NCI-H187 (cell line): ENCODE measurements around the gene CYP19A1.
A peak's percentile ranks its signal among the peaks of the same experiment; 100 is the strongest.
"Not testable (repeated sequence)": the region's sequence is repeated elsewhere in the genome, so short reads cannot be mapped to it uniquely, and the experiment has no call there.

Source experiments
- DNase-seq, 2 experiments: peaks; one replicate each; lab custom pipeline; 2025; lab: John Stamatoyannopoulos, UW

CYP19A1 gene

DNA sequence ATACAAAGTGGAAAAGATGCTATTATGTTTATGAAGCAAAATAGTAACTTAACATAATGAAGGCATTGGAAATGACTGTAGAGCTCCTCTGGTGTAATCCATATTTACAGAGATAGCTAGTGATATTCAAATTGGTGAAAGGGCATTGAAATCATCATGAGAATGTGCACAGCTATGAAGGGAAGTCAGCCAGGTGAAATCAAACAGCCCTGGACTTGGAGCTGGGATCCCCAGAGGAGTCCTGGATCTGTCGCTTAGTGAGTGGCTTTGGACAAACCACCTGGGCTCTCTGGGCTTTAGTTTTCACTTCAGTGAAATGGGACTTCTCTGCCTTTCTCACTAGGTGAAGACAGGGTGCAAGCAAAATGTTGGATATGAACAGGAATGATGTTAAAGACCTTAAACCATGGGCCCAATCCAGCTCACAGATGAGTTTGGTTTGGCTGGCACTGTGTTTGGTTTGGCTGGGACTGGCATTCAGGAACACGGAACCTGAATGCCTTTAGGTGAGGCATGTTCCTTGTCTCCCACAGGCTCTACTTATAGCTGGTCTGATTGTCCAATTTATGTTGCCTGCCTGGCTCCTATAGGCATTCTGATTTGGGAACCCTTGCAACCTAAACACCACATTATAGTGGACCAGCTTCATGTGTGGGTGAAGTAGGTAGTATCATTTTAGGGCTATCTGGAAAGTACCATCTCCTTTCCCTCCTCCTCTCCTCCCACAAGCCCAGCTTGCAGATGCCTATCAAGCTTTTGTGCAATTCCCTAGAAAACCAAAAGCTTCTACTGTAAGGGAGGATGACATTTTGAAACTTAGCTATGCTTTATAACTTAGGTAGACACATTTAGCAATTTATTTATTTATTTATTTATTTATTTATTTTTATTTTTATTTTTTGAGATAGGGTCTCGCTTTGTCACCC, 133.1 kb downstream of the CYP19A1 start:
- no peak for DNase-seq

DNA sequence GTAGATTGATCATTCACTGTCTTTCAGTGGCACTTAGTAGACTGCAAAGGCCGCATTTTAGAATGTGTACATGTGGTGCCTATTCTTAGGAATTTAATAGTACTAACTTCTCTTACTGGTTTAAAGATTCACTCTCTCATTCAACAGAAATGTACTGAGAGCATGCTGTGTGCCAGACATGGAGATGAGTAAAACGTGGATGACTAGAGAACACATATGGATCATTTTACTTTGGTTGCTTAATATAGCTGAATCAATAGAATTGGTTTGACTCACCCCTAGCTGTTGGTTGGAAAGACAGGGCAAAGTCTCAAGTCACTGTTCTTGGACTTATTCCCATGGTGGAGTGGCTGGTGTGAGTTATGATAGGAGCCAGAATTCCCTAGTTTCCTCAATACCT, 134.6 kb downstream of the CYP19A1 start:
- DNase-seq: no peak

DNA sequence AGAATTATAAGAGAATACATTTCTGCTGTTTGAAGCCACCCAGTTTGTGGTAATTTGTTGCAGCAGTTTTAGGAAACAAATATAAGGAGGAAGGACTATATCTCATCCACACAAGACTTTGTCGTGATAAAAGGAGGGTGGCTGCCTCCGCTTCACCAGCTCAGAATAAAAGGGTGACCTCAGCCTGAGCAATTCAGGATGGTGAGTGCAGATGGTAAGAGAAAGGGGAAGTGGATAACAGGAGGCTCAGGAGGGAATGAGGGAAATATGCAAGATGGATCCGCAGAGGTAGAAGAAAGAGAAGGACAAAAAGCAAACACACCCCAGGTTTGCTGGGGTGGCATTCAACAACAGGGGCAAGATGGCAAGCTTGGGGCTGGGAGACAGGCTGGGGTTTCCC, 135.6 kb downstream of the CYP19A1 start:
- DNase-seq: no peak

DNA sequence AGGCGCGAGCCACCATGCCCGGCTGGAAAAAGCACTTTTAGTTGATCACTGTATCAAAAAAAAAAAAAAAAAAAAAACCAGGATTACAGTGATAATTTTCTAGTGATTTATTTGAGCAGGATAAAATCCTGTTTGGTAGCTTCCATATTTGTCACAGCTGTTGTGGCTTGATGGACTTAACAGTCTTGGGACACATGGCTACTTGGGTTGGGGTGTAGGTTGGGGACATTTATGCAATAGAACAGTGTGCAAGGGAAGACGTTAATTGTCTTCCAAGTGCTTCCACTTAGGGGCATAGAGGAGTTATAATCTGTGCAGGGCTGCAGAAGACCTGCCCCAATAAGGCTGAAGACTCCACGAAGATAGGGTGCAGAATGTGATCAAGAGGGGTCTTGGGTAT, 136.8 kb downstream of the CYP19A1 start:
- no peak for DNase-seq

DNA sequence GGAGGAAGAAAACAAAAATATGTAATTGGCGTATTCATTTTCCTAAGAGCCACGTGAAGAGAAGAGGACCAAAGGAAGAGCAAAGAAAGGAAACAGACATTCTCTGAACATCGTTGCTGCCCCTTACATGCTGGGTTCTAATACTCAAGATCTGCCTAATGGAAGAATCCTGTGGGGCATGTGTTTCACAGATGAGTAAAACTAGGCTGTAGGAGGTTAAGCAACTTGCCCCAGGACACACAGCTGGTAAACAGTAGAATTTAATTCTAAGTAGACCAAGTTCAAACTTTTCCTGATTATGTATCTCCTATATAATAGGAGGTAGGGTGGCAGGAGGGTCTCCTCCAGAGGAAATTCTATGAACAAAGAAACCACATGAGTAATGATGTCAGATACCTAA, 137.6 kb downstream of the CYP19A1 start:
- DNase-seq: no peak

DNA sequence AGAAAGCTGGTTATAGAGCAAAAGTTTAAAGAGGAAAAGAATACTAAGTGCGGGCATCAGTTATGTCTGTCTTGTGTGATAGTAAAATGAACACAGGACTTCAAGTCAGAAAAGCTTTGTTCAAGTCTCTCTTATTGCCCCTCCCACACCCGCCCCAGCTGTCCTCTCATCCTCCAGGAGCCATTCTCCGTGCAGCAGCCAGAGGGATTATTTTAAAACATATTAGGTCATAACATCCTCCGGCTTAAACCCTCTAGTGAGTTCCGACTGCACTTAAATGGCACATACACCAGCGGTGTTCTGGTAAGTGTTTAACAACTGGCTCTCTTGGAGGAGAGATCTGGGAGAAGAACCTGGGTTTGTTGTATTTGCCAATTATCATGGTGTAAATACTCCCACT, 138.9 kb downstream of the CYP19A1 start:
- no peak for DNase-seq

DNA sequence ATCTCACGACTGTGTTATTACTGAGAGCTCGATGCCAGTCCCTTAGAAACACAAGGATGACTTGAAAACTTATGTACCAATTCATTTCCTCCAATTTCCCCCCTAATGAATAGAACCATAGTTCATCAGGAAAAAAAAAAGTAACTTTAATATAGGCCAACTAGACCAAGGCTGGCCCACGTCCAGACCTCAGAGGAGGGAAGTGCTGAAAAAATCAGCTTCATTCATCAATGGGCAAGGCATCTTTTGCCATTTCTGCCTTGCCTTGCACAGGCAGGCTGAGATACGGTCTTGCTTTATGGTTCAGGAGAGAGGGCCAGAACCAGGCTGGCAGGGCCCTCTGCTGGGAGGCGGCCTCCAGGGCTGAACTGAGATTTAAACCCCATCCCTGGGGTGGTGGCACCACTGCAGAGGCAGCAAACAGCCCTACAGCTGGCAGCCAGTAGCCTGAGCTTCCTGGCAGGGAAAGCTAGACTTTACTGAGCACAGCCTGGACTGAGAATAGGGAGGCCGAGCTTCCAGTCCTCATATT, 139.6 kb downstream of the CYP19A1 start:
- no peak for DNase-seq

DNA sequence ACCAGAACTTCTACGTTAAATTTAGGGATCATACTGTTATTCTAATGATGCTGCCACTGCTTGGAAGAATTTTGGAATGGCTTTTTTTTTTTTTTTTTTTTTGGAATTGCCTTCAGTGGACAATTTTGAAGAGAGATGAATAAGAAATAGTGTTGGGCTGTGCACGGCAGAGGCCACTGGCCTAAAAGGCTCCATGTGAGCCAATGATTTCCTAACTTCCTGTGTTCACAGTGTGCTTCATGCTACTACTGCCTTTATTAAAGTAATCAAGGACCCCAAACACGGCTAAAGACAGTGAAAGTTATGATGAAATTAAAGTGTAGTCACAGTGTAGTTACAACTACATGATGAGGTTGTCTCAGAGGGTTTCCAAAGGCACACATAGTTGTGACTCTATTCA, 142.9 kb downstream of the CYP19A1 start:
- DNase-seq: no peak

DNA sequence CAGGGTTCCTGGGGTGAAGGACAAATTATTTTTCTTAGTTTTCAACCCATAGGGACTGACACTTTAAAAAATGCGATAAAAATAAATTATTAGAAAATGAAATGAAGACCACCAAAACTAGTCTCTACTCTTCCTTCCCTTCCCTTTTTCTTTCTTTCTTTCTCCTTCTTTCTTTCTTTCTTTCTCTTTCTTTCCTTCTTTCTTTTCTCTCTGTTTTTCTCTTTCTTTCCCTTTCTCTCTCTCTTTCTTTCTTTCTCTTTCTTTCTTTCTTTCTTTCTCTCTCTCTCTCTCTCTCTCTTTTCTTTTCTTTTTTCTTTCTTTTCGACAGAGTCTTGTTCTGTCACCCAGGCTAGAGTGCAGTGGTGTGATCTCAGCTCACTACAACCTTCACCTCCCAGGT, 144.4 kb downstream of the CYP19A1 start:
- DNase-seq: no peak

DNA sequence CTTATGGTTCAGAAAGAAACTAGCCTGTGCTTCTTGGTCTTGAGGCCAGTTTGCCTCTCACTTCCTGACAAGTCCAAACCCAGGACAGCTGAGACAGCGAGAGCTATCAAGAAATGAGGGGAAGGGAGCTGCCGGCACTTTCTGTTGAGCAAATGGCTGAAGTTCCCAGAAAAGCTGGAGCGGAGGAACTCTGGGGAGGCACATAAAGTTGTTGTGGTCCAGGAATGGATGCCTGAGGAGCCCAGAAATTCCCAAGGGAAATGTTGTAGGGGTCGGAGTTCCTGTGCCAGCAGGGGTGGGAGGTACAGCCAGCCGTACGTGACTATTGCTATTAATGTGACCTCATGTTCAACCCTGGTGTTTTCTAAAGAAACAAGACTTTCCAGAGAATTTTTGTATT, 144.9 kb downstream of the CYP19A1 start:
- no peak for DNase-seq

DNA sequence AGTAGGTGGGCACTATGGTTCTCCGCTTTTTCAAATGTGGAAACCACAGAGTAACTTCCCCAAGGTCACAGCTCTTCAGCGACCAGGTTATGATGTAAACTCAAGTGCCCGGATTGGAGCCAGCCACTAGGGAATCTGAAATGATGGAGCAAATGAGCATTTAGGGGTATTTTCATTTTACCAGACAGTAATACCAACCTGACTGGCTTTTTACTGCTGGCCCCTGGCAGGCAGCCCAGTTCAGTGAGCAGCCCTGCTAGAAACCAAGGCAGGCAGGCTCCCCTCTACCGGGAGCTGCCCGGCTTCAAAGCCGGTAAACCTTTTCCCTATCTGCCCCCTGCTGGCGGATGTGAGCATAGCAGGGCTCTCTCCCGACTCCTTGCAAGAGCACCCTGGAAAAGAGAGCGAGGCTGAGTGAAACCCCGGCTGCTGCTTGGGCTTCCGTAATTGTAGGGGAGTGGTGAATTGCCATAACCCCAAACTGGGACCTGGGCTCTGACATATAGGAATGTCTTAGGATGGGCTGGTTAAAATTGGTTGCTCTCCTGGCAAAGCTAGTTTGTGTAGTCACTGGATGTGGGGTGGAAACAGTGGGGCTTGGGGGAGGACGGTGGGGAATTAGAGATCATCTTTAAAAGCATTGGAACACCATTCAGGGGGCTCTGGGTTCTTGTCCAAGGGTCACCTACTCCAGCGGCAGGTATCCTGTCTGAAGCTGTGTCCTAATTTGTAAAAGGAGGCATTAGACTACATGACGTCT, 145.7 kb downstream of the CYP19A1 start:
- peak; percentile 22 to 36 for DNase-seq

DNA sequence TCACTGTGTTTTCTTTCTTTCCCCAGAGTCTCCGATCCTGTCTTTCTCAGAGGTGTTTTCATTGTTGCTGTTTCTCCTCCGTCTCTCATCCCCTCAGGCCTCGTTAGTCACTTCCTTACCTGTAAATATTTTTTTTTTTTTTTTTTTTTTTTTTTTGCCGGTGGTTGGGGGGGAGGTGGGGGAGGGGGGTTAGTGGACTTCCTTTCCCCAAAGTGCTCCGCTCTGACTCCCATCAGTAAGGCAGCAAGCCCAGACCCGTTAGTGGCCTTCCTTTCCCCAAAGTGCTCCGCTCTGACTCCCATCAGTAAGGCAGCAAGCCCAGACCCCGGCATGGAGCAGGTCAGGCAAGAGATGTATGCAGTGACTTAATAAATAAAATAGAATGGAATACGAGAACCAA, 146.6 kb downstream of the CYP19A1 start:
- no peak for DNase-seq

DNA sequence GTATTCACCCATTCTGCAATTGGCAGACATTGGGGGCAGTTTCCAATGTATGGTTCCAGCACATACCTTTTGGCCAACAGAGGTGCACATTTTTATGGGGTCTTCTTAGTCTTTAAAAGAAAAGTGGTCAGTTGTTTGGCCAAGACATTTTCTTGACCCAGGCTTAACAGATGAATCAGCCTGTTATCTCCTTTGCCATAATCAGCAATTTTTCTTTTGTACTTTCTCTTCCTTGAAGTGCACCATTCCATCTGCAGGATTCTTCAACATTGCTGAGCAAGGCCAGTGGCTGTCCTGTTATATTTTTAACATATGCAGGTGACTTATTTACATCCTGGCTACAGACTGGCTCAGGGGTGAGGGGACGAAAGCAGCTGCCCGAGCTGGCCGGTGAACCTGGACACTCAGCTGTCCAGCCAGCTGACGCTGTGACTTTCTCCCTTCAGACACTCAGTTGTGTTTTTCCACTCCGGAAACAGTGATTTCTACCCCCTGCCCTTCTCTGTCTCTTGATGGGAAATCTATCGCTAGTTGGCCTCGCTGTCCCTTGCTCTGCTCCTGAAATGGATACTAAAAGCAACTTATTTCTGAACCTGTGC, 147.2 kb downstream of the CYP19A1 start:
- no peak for DNase-seq

DNA sequence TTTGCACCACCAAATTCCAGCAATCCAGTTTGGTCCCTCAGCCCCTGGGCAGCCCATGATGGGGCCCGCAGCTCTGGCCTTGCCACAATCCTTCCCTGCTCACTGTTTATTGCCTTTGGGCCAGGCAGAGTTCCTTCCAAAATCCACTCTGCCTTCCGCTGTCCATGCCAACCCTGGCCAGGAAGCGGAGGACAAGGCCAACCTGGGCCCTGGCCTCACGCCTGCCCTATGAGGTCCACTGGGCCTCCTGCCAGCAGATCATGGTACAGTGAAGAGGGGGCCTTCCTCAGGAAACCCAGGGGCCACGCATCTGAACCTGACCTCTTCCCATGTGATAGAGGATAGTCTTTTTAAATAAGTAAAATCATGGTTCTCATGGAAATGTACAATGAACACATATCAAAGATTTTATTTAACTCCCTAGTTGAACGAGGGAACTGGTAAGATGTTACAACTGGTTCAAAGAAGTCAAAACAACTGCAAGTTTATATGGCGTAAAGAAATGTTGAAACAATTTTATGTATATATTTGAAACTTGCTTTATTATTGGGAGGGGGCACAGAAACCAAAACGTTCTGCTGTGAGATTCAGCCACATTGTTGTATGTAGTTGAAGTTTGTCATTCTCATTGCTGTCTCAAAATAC, 147.8 kb downstream of the CYP19A1 start:
- DNase-seq: no peak

DNA sequence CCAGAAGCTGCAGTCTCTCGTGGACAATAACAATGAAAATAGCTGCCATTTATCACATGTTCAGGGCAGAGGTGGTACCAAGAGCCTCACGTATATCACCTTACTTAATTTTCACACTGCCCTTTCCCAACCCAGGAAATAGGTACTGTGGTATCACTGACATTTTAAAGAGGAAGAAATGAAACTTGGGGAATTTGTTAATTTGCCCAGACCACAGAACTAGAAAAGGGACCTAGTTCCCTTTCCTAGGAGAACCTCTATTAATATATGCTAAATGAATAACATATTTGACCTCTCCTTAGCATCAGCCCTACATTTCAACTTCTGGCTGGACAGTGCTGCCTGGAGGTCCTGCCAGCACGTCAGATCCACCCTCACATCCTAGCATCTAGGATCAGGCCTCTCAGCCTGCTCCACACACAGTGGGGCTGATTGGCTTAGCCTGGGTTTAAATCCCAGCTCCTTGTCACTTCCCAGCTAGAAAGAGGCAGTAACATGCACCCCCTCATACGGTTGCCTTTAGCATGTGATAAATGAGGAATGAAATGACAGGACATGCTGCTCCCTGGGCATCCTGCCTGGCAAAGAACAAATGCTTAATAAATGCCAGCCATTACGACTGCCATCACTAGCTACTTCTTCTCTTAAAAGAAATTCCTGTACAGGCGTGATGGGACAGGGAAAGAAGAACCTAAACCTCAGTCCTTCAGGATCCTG, 148.6 kb downstream of the CYP19A1 start:
- DNase-seq: no peak

DNA sequence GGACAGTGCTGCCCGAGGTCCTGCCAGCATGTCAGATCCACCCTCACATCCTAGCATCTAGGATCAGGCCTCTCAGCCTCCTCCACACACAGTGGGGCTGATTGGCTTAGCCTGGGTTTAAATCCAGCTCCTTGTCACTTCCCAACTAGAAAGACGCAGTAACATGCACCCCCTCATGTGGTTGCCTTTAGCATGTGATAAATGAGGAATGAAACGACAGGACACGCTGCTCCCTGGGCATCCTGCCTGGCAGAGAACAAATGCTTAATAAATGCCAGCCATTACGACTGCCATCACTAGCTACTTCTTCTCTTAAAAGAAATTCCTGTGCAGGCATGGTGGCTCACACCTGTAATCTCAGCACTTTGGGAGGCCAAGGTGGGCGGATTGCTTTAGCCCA, 149.6 kb downstream of the CYP19A1 start:
- DNase-seq: not testable (repeated sequence)

DNA sequence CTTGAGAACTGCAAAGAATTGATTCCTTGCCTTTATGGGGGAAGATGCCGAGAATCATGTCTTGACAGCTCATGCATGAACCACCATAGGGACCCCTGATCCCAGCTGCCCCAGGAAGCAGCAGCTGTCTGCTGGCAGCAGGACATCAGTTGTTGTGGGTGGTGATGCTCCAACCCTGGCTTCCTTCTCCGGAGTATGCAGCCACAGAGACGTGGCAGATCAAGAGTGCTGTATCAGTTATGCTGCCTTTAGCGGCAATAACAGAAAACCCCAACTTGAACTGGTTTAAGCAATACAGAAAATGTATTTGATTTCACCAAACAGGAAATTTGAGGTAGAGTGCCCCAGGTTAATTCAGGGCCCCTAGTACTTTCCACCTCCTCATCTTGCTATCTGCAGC, 151.5 kb downstream of the CYP19A1 start:
- DNase-seq: no peak

DNA sequence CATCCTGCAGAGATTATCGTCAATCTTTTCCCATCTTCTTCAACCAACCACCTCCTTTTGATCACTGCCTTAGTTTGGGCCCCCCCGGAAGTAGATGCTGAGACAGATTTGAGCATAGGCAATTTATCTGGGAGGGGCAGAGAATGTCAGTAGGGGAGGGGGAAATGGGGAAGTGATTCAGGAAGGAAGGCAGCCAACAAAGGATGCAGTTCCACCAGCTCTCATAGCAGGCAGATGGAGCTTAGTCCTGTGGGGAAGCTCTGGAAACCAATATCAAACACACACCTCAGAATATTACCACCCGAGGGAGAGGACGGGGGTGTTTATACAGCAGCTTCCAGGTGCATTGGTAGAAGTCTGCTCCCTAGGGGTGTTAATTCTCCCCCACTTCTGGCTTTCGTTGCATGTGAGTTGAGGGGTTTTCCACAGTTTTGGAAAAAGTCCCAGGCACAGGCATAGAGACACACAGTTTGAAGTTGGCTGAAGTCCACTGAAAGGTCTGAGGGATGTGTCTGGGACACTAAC, 152.2 kb downstream of the CYP19A1 start:
- DNase-seq: no peak

DNA sequence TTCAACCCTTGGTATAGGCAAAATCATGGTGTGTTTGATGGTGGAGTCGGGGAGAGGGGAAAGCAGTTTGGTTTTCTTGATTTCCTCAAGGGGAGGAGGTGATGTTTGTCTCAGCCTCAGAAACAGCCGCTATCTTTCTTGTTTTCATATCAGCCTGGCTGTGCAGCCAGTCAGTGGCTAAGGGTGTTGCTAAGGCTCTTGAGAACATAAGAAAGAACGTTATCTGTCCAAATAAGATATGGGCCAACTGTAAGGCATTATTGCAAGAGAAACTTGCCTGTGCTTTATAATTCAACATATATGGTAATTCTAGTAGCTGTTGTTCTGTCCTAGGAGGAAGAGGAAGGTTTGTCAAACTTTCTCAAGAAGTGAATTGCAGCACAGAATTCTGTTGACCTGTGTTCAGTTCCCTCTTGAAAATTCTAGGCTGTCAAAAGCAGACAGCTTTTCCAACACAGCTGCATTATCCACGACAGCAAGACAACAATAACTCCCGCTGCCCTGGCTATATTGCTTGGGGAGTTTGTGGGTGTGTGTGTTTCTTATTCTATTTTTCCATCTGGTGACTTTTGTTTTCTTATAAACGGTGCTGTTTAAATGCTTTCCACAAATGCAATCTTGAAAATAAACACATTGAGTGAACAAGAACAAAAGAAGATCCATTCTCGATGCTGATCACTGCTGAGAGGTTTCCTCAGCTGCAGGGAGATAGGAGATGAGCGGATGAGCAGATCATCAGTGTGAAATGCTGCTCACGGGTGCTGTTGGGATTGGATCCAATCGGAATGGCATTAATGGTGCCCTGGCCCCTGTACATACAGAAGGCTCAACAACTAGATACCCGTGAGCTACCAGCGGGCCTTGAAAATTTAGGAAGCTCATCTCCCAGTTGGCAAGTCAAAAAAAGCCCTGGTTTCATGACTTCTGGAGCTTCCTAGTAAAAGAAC, 152.9 kb downstream of the CYP19A1 start:
- no peak for DNase-seq

DNA sequence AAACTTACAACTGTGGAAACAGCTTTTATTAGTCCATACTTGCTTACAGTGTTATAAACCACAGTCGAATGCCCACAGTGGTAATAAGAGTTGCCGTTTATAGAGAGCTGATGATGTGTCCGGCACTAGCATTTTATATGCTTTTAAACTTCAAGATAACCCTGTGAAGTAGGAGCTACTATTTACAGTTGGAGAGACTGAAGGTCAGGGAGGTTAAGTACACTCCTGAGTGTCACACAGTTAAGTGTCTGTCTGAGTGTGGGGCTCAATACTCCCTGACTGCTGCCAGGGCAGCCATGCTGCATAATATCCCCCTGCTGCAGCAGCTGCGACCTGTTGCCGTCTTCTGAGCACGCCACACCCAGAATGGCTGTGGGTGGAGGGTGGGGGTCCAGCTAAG, 153.8 kb downstream of the CYP19A1 start:
- DNase-seq: no peak
